Thoracic aorta (tissue), 2 donors: ENCODE measurements around the gene TSGA10IP. TPM values are rescaled to one million over a fixed set of nuclear protein-coding genes. Genes with fewer than 3 reads are reported as not detected.

Experiments
- ATAC-seq: fragments of 150-250 bp; one replicate; pipeline ENCODE4 v1.8.0; 2017; ENCODE audit warnings: low read depth; ENCODE audit not compliant: insufficient number of reproducible peaks, low FRiP score
- DNase-seq: peaks from one replicate; pipeline ENCODE4 v3.0.0-alpha.2; 2020; ENCODE audit warnings: low spot score
- H3K27ac ChIP-seq, 2 donors: fragments of 200-600 bp; sonication (generic); 1 replicate in 1 of 2; 2 replicates in 1 of 2; pipeline ENCODE4 v1.5.1; 2016; ENCODE audit warnings: mild to moderate bottlenecking in 2 of 2, moderate library complexity in 2 of 2
- H3K27me3 ChIP-seq: fragments of 200-600 bp; sonication (generic); replicated peaks from 2 replicates; pipeline ENCODE4 v1.6.0; 2016; ENCODE audit warnings: mild to moderate bottlenecking; ENCODE audit not compliant: insufficient read depth
- H3K36me3 ChIP-seq: fragments of 200-600 bp; sonication (generic); one replicate; pipeline ENCODE4 v1.5.1; 2016
- H3K4me1 ChIP-seq, 2 donors: fragments of 200-600 bp; sonication (generic); 1 replicate in 1 of 2; 2 replicates in 1 of 2; pipeline versions ENCODE4 v1.5.1 to v1.6.0; 2016; ENCODE audit warnings: low read depth in 2 of 2, mild to moderate bottlenecking in 1 of 2; ENCODE audit not compliant: control insufficient read depth in 1 of 2
- H3K4me3 ChIP-seq: fragments of 200-600 bp; sonication (generic); 2 replicates; pipeline ENCODE4 v1.5.1; 2016; ENCODE audit warnings: mild to moderate bottlenecking
- H3K9me3 ChIP-seq: fragments of 200-600 bp; sonication (generic); 2 replicates; pipeline ENCODE4 v1.5.1; 2016
- total RNA-seq, 2 donors: library from RNA; depleted of rRNA; stranded (reverse); fragments of >200 nt; gene quantifications; one replicate each; pipeline versions ENCODE4 v1.1.0 to v1.2.3, GENCODE V29; 2016
- TF ChIP-seq, protein P1 (sequence below): fragments of 200-600 bp; sonication (generic); IDR thresholded peaks from one replicate; pipeline ENCODE4 v1.5.1; 2019; ENCODE audit warnings: antibody characterized with exemption

Gene TSGA10IP
- total RNA-seq, 2 donors from 2014 or later, result not detected

DNA sequence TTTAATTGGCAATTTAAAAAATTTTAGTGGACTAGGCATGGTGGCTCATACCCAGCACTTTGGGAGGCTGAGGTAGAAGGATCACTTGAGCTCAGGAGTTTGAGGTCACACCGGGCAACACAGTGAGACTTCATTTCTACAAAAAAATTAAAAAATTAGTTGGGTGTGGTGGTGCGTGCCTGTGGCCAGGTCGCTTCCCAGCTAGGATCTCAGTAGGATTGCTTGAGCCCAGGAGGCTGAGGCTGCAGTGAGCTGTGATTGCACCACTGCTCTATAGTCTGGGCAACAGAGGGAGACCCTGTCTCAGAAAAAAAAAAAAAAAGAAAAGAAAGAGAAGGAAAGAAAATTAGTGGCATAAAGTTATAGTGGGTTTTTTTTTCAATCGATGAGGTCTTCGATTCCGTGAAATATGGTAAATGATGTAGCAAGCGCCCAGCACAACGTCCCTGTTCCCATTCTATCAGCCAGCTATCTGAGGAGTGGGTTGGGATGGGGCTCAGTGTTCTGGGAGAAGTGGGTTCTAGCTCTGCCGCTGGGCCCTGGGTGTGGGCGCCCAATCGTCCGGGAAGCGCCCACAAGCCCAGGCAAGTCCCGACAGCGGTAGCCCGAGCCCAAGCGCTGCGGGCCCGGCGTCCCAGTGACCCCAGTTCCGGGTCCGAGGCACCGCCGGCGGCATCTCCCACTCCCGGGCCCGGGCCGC is 46.5 kb upstream of the TSGA10IP start:
- Histone ChIP-seq H3K27me3 (no peaks in the 10 kb centered on the region), H3K4me3 (peak overlapping the region; percentile 88), H3K4me1 (peaks cover 5 to 30% of the 10 kb centered on the region in 2 donors), H3K36me3 (no peaks in the 10 kb centered on the region), H3K27ac (peak overlapping the region; percentile 65 to 77), H3K9me3 (no peaks in the 10 kb centered on the region)
- DNase-seq, result no peak
- TF ChIP-seq, protein P1, sequence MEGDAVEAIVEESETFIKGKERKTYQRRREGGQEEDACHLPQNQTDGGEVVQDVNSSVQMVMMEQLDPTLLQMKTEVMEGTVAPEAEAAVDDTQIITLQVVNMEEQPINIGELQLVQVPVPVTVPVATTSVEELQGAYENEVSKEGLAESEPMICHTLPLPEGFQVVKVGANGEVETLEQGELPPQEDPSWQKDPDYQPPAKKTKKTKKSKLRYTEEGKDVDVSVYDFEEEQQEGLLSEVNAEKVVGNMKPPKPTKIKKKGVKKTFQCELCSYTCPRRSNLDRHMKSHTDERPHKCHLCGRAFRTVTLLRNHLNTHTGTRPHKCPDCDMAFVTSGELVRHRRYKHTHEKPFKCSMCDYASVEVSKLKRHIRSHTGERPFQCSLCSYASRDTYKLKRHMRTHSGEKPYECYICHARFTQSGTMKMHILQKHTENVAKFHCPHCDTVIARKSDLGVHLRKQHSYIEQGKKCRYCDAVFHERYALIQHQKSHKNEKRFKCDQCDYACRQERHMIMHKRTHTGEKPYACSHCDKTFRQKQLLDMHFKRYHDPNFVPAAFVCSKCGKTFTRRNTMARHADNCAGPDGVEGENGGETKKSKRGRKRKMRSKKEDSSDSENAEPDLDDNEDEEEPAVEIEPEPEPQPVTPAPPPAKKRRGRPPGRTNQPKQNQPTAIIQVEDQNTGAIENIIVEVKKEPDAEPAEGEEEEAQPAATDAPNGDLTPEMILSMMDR, result no peak
- ATAC-seq, result no peak

DNA sequence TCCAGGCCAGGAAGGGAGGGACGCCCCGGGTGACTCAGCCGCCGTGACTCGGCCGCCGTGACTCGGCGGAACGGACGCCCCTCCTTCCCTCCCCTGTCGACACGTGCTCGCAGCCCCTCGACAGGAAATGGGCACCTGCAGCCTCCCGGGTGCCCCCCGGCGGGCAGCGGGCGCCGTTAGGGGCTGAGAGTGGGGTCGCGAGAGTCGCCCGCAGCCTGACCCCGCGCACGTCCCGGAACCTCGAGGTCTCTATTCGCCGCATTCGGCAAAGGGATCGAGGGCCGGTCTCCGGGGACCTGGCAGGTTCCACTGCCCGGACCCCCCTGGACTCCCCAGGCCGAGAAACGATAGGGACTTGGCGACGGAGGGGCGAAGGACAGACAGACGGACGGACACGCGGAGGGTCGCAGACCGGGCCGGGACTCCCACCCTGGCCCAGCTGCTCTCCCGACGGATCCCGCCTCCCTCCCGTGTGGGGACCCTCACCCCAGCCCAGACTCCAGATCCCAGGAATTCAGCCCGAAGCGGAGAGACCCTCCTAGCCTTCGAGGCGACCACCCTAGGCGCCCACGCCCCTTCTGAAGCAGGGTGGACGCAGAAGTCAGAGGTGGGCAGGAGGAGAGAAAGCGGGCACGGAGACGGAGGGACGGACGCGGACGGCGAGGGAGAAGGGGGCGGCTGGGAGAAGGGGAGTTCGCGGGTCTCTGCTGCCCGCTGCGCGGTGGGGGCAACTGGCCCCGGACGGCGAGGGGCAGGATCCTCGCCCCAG is 45.7 kb upstream of the TSGA10IP start:
- peak overlapping the region; percentile 65 to 77 for H3K27ac ChIP-seq
- H3K4me3 ChIP-seq, result peak overlapping the region; percentile 88
- DNase-seq (no peak), ATAC-seq (peak; percentile 42)
- H3K36me3 ChIP-seq, result no peaks in the 10 kb centered on the region
- no peaks in the 10 kb centered on the region for H3K27me3 ChIP-seq
- TF ChIP-seq, protein P1, result no peak
- no peaks in the 10 kb centered on the region for H3K9me3 ChIP-seq
- peaks cover 5 to 24% of the 10 kb centered on the region in 2 donors for H3K4me1 ChIP-seq

DNA sequence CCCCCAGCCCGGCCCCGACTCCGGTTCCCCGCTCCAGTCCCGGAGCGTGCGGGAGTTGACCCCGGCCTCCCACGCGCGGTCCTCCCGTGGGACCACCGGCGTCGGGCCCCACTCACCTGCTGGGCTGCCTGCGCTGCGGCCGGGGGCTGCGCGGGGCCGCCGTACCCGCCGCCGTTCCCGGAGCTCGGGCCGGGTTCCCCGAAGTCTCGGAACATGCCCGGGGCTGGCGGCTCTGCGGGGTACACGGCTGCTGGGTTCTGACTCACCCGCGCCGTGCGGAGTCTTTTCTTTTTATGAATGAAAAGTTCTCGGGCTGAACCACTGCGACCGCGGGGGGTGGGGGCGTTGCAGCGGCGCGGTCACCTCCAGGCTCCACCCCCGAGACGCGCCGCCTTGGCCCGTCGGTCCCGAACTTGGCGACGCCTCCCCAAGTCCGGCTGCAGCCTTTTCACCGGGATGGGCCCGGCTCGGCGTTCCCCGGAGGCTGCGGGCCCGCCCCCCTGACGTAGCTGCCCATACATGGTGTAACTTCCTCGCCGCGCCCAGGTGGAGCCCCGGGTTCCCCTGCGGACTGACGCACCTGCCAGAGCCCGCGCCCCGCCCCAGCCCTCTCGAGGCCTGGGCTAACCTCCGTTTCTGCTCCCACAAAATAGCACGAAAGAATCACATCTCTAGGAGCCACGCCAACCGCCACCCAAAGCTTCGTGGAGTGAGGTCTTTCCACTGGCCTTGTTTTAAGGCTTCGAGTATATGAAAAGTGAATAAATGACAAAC is 45.0 kb upstream of the TSGA10IP start, which contains the start of gene FOSL1:
Gene FOSL1, minus strand, starts transcription at position 264 of the 774 bp plus-strand sequence. Its CDS starts 49 bp downstream, at position 215.
- Histone ChIP-seq H3K36me3 (no peaks in the 10 kb centered on the region), H3K4me1 (peaks cover 5 to 24% of the 10 kb centered on the region in 2 donors), H3K9me3 (no peaks in the 10 kb centered on the region), H3K4me3 (peak within 1 kb of the TSS; percentile 88), H3K27me3 (no peaks in the 10 kb centered on the region), H3K27ac (peak within 1 kb of the TSS; percentile 65 to 77)
- TF ChIP-seq, protein P1, result no peak
- ATAC-seq (peak; percentile 80), DNase-seq (peak; percentile 77)

DNA sequence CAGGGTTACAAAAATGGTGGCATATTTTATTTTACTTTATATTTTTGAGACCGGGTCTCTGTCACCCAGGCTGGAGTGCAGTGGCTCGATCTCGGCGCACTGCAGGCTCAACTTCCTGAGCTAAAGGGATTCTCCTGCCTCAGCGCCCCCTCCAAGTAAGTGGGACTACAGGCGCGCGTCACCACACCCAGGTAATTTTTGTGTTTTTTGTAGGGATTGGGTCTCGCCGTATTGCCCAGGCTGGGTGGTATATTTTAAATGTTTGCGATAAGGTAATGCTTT is 44.4 kb upstream of the TSGA10IP start:
- Histone ChIP-seq H3K4me3 (peak overlapping the region; percentile 88), H3K4me1 (peaks cover 5 to 24% of the 10 kb centered on the region in 2 donors), H3K27ac (peak overlapping the region; percentile 6 to 77), H3K27me3 (no peaks in the 10 kb centered on the region), H3K36me3 (no peaks in the 10 kb centered on the region), H3K9me3 (no peaks in the 10 kb centered on the region)
- TF ChIP-seq, protein P1, result no peak
- ATAC-seq, result no peak
- DNase-seq, result no peak

DNA sequence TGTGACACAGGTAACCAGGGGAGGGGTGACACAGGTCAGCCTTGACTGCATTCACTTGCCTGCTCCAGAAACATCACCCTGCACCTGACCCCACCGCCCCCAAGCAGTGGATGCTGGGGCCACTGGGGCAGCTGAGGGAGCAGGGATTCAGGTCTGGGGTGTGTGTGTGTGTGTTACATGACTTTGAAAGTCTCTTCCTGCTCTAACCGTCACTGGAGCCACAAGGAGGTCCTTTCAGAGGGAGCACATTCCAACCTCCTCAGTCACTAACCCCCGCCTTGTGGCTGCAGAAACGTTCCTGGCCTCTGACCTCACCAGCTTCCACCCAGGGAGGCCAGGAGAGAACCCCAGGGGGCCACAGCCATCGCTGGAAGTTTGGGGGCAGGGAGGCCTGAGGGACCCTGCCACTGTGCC is 42.2 kb upstream of the TSGA10IP start:
- no peak for DNase-seq
- Histone ChIP-seq H3K27me3 (no peaks in the 10 kb centered on the region), H3K36me3 (no peaks in the 10 kb centered on the region), H3K9me3 (no peaks in the 10 kb centered on the region), H3K4me3 (no peak overlapping the region), H3K4me1 (peaks cover 5 to 15% of the 10 kb centered on the region in 2 donors), H3K27ac (peak overlapping the region in 1 of 2 donors; percentile 62)
- TF ChIP-seq, protein P1, result no peak
- no peak for ATAC-seq
